NCI-H524 treated with DMSO at 0.1 percent for 48 hours (cell line): ENCODE results near the gene CSNK2A3.

Experiments
- DNase-seq: peaks from one replicate; lab custom pipeline; 2025; lab: John Stamatoyannopoulos, UW

Gene CSNK2A3

GRCh38 chr11:11335043-11335442 is 18.0 kb downstream of the CSNK2A3 start:
- DNase-seq: no peak

- DNase-seq: no peak
Measured at GRCh38 chr11:11334607-11335006, 18.4 kb downstream of the CSNK2A3 start.

- no peak for DNase-seq
Measured at GRCh38 chr11:11332141-11332710, 20.8 kb downstream of the CSNK2A3 start.

GRCh38 chr11:11329062-11329806 is 23.8 kb downstream of the CSNK2A3 start:
- DNase-seq: no peak

GRCh38 chr11:11324090-11324489 is 29.0 kb downstream of the CSNK2A3 start:
- no peak for DNase-seq

- no peak for DNase-seq
Measured at GRCh38 chr11:11322101-11322500, 30.9 kb downstream of the CSNK2A3 start.

GRCh38 chr11:11320825-11321224 is 32.2 kb downstream of the CSNK2A3 start:
- DNase-seq: no peak

GRCh38 chr11:11318961-11319360 is 34.1 kb downstream of the CSNK2A3 start:
- no peak for DNase-seq

- no peak for DNase-seq
Measured at GRCh38 chr11:11318461-11318860, 34.6 kb downstream of the CSNK2A3 start.

- DNase-seq: no peak
Measured at GRCh38 chr11:11316651-11317230, 36.3 kb downstream of the CSNK2A3 start.

GRCh38 chr11:11313902-11314692 is 39.0 kb downstream of the CSNK2A3 start:
- no peak for DNase-seq

- DNase-seq: no peak
Measured at GRCh38 chr11:11313426-11313825, 39.6 kb downstream of the CSNK2A3 start.

GRCh38 chr11:11312738-11313137 is 40.3 kb downstream of the CSNK2A3 start:
- no peak for DNase-seq

GRCh38 chr11:11311169-11311568 is 41.9 kb downstream of the CSNK2A3 start:
- no peak for DNase-seq

- DNase-seq: no peak
Measured at GRCh38 chr11:11309906-11310305, 43.1 kb downstream of the CSNK2A3 start.

- DNase-seq: no peak
Measured at GRCh38 chr11:11308249-11308648, 44.8 kb downstream of the CSNK2A3 start.

- no peak for DNase-seq
Measured at GRCh38 chr11:11306855-11307254, 46.2 kb downstream of the CSNK2A3 start.

- DNase-seq: no peak
Measured at GRCh38 chr11:11304550-11304949, 48.5 kb downstream of the CSNK2A3 start.

GRCh38 chr11:11302565-11302964 is 50.5 kb downstream of the CSNK2A3 start:
- DNase-seq: no peak
